C4-2B (cell line): ENCODE results near the gene USP38.

Experiments
- ZFX ChIP-seq: fragments of 450-650 bp; IDR thresholded peaks from 2 replicates; pipeline ENCODE4 v1.6.1; 2017
- TF ChIP-seq, protein P1 (sequence below): fragments of 450-650 bp; conservative IDR thresholded peaks from 2 replicates; pipeline ENCODE4 v1.5.1; 2017; ENCODE audit warnings: mild to moderate bottlenecking

DNA sequence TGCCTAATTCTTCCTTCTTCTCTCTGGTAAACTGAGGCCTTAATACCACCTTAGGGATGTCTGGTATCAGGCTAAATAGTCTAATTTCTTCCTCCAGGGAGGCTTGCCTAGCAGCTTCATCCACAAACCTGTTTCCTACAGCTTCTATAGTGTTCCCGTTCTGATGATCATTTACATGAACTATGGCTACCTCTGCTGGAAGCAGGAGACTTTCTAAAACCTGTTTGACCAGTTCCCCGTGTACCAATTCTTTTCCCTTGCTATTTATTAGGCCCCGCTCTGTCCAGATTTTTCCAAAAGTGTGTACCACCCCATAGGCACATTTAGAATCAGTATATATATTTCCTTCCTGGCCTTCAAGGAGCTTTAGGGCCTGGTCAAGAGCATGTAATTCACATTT, 5.8 kb upstream of the USP38 start:
- TF ChIP-seq, protein P1, sequence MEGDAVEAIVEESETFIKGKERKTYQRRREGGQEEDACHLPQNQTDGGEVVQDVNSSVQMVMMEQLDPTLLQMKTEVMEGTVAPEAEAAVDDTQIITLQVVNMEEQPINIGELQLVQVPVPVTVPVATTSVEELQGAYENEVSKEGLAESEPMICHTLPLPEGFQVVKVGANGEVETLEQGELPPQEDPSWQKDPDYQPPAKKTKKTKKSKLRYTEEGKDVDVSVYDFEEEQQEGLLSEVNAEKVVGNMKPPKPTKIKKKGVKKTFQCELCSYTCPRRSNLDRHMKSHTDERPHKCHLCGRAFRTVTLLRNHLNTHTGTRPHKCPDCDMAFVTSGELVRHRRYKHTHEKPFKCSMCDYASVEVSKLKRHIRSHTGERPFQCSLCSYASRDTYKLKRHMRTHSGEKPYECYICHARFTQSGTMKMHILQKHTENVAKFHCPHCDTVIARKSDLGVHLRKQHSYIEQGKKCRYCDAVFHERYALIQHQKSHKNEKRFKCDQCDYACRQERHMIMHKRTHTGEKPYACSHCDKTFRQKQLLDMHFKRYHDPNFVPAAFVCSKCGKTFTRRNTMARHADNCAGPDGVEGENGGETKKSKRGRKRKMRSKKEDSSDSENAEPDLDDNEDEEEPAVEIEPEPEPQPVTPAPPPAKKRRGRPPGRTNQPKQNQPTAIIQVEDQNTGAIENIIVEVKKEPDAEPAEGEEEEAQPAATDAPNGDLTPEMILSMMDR: peak; percentile 19
- TF ChIP-seq ZFX: no peak
